KMS-11 (cell line): ENCODE results near the gene LRRC15.

Experiments
- H2AFZ ChIP-seq: fragments of 200-600 bp; sonication (generic); 2 replicates; pipeline ENCODE4 v1.6.1; 2016; ENCODE audit warnings: antibody characterized with exemption, mixed run types, low read depth
- H3K27ac ChIP-seq: fragments of 200-600 bp; sonication (generic); 2 replicates; pipeline ENCODE4 v1.6.1; 2016; ENCODE audit warnings: mild to moderate bottlenecking, mixed run types
- H3K27me3 ChIP-seq: fragments of 200-600 bp; sonication (generic); 2 replicates; pipeline ENCODE4 v1.6.1; 2017; ENCODE audit warnings: mild to moderate bottlenecking, low read depth, mixed run types, moderate library complexity; ENCODE audit not compliant: insufficient read depth
- H3K36me3 ChIP-seq: fragments of 200-600 bp; sonication (generic); 2 replicates; pipeline ENCODE4 v1.6.1; 2017; ENCODE audit warnings: mild to moderate bottlenecking, mixed run types; ENCODE audit not compliant: insufficient read depth
- H3K4me1 ChIP-seq: fragments of 200-600 bp; sonication (generic); 2 replicates; pipeline ENCODE4 v1.6.1; 2016; ENCODE audit warnings: mild to moderate bottlenecking, low read depth, mixed run types; ENCODE audit not compliant: poor library complexity, severe bottlenecking
- H3K4me2 ChIP-seq: fragments of 200-600 bp; sonication (generic); 2 replicates; pipeline ENCODE4 v1.7.0; 2016; ENCODE audit warnings: mild to moderate bottlenecking, mixed run types
- H3K4me3 ChIP-seq: fragments of 200-600 bp; sonication (generic); IDR thresholded peaks from 2 replicates; pipeline ENCODE4 v1.6.1; 2017; ENCODE audit warnings: low read depth, low read length, mixed read lengths; ENCODE audit not compliant: insufficient read depth
- H3K79me2 ChIP-seq: fragments of 200-600 bp; sonication (generic); 2 replicates; pipeline ENCODE4 v1.6.1; 2016; ENCODE audit warnings: low read depth, mixed run types; ENCODE audit not compliant: insufficient read depth
- H3K9ac ChIP-seq: fragments of 200-600 bp; sonication (generic); 2 replicates; pipeline ENCODE4 v1.6.1; 2016; ENCODE audit warnings: mild to moderate bottlenecking, mixed run types
- H4K20me1 ChIP-seq: fragments of 200-600 bp; sonication (generic); 2 replicates; pipeline ENCODE4 v1.6.1; 2016; ENCODE audit warnings: mild to moderate bottlenecking, mixed run types; ENCODE audit not compliant: insufficient read depth
- TF ChIP-seq, protein P1 (sequence below): fragments of 200-600 bp; sonication (generic); conservative IDR thresholded peaks from 2 replicates; pipeline ENCODE4 v1.6.1; 2017; ENCODE audit warnings: low read depth, mild to moderate bottlenecking, antibody characterized with exemption, low read length, moderate library complexity, mixed read lengths

Gene LRRC15

DNA sequence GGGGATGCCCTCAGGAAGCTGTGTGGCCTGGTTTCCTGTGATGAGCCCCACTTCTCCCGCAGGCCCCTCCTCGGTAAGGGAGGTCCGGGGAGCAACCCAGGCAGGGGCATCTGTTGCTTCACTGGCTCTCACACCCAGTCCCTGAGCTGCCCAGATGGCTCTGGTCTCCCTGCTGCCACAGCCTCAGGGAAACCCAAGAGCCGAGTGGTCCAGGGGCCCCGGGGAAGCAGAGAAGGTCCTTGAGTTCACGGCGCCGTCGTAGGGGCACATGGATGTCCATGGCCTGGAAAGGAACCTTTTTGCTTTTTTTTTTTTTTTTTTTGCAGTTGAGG lies 13.3 kb upstream of the LRRC15 start:
- Histone ChIP-seq H3K79me2 (no peaks in the 10 kb centered on the region), H4K20me1 (no peaks in the 10 kb centered on the region), H3K27ac (no peak overlapping the region), H2AFZ (no peak overlapping the region), H3K4me3 (no peak overlapping the region), H3K27me3 (no peaks in the 10 kb centered on the region), H3K9ac (no peak overlapping the region), H3K36me3 (no peaks in the 10 kb centered on the region), H3K4me2 (no peak overlapping the region), H3K4me1 (no peaks in the 10 kb centered on the region)
- TF ChIP-seq, protein P1, sequence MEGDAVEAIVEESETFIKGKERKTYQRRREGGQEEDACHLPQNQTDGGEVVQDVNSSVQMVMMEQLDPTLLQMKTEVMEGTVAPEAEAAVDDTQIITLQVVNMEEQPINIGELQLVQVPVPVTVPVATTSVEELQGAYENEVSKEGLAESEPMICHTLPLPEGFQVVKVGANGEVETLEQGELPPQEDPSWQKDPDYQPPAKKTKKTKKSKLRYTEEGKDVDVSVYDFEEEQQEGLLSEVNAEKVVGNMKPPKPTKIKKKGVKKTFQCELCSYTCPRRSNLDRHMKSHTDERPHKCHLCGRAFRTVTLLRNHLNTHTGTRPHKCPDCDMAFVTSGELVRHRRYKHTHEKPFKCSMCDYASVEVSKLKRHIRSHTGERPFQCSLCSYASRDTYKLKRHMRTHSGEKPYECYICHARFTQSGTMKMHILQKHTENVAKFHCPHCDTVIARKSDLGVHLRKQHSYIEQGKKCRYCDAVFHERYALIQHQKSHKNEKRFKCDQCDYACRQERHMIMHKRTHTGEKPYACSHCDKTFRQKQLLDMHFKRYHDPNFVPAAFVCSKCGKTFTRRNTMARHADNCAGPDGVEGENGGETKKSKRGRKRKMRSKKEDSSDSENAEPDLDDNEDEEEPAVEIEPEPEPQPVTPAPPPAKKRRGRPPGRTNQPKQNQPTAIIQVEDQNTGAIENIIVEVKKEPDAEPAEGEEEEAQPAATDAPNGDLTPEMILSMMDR, result no peak

DNA sequence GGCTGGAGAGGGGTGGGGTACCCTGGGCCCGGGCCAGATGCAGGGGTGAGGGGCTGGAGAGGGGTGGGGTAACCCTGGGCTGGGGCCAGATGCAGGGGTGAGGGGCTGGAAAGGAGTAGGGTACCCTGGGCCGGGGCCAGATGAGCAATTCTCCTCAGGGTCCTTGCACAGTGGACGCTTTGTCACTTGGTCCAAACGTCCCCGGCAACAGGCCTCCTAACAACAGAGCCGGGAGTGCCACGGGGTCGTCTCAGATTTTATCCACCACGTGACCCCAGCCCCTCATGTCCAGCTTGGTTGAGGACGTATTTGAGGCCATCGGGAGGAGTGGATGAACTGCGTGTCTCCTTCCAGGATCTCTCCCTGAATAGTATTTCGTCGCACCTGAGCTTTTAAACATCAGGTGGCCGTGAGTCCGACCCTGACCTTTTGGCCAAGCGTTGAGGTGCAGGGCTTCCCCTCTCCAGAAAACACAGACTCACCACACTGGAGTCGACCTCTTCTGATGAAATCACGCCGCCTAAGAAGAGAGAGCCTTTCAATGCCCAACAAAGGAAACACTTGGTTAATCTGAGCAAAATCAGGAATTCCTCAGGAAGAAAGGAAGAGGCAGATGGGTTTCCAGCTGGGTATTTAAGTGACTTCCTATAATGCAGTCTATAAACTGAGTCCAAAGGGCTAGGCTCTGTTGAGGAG lies 12.8 kb upstream of the LRRC15 start:
- Histone ChIP-seq H3K36me3 (no peaks in the 10 kb centered on the region), H2AFZ (no peak overlapping the region)
- TF ChIP-seq, protein P1, result no peak

DNA sequence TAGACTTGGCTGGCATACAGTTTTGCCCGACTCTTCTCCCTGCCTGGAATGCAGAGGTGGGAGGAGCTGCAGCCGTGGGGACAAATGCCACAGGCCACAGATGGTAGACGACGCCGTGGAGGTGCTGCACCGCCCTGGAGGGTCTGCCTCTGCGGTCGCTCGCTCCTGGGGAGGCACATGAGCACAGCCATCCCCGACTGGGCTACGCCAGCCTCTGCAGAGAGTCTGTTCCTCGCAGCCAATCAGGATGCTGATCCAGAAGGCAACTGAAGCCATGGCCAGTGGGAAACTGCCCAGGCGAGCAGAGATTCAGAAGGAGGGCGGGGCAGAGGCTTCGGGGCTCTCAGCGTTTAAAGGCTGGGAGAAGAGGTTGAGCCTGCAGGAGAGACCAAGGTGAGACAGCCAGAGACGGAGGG lies 11.9 kb upstream of the LRRC15 start:
- Histone ChIP-seq H2AFZ (no peak overlapping the region), H4K20me1 (no peaks in the 10 kb centered on the region), H3K4me1 (no peaks in the 10 kb centered on the region), H3K9ac (no peak overlapping the region), H3K79me2 (no peaks in the 10 kb centered on the region), H3K36me3 (no peaks in the 10 kb centered on the region), H3K4me3 (no peak overlapping the region), H3K27ac (no peak overlapping the region), H3K27me3 (no peaks in the 10 kb centered on the region), H3K4me2 (no peak overlapping the region)
- TF ChIP-seq, protein P1, result no peak

More for the DNA sequence above, 12.8 kb upstream of the LRRC15 start:
- Histone ChIP-seq H3K27me3 (no peaks in the 10 kb centered on the region), H3K79me2 (no peaks in the 10 kb centered on the region), H3K4me1 (no peaks in the 10 kb centered on the region), H3K4me2 (no peak overlapping the region), H3K4me3 (no peak overlapping the region), H3K27ac (no peak overlapping the region), H3K9ac (no peak overlapping the region), H4K20me1 (no peaks in the 10 kb centered on the region)

DNA sequence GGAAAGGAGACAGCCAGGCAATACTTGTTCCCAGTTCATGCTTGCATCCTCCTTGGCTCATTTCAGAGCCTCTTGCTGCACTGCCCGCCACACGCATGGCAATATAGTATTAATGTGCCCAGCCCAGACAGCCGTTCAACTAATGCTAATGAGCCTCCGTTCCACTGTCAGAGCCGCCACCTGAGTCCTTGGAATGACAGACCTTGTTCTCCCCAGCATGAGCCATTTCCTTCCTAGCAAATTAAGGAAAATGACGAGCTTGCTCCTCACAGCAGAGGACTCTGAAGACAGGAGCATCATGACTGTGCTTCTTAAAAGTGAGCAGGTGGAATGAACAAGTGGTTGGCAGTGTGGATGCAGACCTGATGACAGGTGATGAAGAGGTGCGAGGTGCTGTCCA lies 10.8 kb upstream of the LRRC15 start:
- Histone ChIP-seq H3K4me1 (no peaks in the 10 kb centered on the region), H3K27me3 (no peaks in the 10 kb centered on the region), H4K20me1 (no peaks in the 10 kb centered on the region), H3K27ac (no peak overlapping the region), H3K4me2 (no peak overlapping the region), H3K36me3 (no peaks in the 10 kb centered on the region), H3K4me3 (no peak overlapping the region), H3K9ac (no peak overlapping the region), H3K79me2 (no peaks in the 10 kb centered on the region), H2AFZ (no peak overlapping the region)
- TF ChIP-seq, protein P1, result no peak
